ENCODE results near the gene KLHDC8A. TPM values are rescaled to one million over a fixed set of nuclear protein-coding genes. Genes with fewer than 3 reads are reported as not detected.
A peak's percentile ranks its signal among the peaks of the same experiment; 100 is the strongest.

Gene KLHDC8A
- total and polyA plus RNA-seq, 2 of the 13 experiments (the other 11 are each of a cell fraction or from before 2014, with no cell fraction given) = not detected

DNA sequence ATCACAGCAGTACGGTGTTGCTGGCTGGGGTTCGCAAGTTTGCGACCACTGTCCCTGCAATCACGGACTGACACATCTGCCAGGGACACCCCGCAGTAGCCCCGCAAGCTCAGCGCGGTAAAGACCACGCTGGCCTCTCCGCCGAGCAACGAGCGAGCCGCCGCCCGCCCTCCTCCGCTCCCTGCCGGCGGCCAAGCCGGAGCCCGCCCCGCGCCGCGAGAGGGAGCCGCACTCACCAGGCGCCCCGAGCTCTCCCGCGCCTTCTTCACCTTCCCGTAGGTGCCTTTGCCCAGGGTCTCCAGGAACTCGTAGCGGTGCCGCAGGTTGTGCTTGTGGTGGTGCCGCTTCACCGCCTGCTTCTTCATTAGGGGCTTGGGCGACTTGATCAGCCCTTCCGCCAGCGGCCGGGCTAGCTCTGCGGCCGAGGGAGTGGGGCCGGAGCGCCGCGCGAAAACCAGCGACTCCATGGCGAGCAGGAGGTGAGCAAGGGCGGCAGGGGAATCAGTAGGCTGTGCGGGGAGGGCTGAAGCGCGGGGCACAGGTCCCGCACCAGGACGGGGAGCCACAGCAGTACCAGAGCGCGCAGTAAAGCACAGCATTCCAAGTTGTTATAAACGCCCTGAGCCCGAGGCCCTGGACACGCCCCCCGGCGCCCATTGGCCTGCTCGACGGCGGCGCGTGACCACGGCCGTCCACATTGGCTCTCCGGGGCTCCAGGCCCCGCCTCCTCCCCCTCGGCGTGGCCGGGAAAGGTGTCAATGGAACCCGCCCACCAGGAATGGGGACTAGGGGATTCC is 35.4 kb downstream of the KLHDC8A start, which contains the start of gene NUAK2 (continued):
- TF ChIP-seq, protein P1, sequence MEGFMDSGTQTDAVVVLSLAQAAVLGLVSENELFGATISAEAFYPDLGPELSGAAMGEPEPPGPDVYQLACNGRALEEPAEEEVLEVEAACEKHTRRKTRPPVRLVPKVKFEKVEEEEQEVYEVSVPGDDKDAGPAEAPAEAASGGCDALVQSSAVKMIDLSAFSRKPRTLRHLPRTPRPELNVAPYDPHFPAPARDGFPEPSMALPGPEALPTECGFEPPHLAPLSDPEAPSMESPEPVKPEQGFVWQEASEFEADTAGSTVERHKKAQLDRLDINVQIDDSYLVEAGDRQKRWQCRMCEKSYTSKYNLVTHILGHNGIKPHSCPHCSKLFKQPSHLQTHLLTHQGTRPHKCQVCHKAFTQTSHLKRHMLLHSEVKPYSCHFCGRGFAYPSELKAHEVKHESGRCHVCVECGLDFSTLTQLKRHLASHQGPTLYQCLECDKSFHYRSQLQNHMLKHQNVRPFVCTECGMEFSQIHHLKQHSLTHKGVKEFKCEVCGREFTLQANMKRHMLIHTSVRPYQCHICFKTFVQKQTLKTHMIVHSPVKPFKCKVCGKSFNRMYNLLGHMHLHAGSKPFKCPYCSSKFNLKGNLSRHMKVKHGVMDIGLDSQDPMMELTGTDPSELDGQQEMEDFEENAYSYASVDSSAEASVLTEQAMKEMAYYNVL (CRISPR knock-in tag; IDR thresholded peaks at IDR 0.05; ENCODE audit: borderline replicate concordance) = peak; percentile 41; the same call in 1 of the 2 replicates
- TF ChIP-seq ZNF883 (CRISPR knock-in tag; IDR thresholded peaks at IDR 0.05; ENCODE audit: not compliant biosample characterization) (peak; percentile 84), ZNF354B (CRISPR knock-in tag; IDR thresholded peaks at IDR 0.05) (no peak), TBX2 (CRISPR knock-in tag; IDR thresholded peaks at IDR 0.05; ENCODE audit: borderline replicate concordance) (peak; percentile 82), ADNP (CRISPR knock-in tag; IDR thresholded peaks at IDR 0.05) (peak; percentile 34; the same call in 1 of the 2 replicates), RNF2 (conservative IDR thresholded peaks at IDR 0.05; ENCODE audit: low read depth) (peak; percentile 82; the same call in 1 of the 2 replicates), ZNF746 (CRISPR knock-in tag; IDR thresholded peaks at IDR 0.05) (peak; percentile 28; the same call in 1 of the 2 replicates), PHF20 (CRISPR knock-in tag; IDR thresholded peaks at IDR 0.05) (no peak), GPN1 (CRISPR knock-in tag; IDR thresholded peaks at IDR 0.05; ENCODE audit: borderline replicate concordance) (no peak), KMT2B (CRISPR knock-in tag; IDR thresholded peaks at IDR 0.05) (peak; percentile 23; the same call in 1 of the 2 replicates)
- TF ChIP-seq, protein P2, sequence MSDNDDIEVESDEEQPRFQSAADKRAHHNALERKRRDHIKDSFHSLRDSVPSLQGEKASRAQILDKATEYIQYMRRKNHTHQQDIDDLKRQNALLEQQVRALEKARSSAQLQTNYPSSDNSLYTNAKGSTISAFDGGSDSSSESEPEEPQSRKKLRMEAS (IDR thresholded peaks at IDR 0.05) = peak; percentile 72
- TF ChIP-seq, protein P3, sequence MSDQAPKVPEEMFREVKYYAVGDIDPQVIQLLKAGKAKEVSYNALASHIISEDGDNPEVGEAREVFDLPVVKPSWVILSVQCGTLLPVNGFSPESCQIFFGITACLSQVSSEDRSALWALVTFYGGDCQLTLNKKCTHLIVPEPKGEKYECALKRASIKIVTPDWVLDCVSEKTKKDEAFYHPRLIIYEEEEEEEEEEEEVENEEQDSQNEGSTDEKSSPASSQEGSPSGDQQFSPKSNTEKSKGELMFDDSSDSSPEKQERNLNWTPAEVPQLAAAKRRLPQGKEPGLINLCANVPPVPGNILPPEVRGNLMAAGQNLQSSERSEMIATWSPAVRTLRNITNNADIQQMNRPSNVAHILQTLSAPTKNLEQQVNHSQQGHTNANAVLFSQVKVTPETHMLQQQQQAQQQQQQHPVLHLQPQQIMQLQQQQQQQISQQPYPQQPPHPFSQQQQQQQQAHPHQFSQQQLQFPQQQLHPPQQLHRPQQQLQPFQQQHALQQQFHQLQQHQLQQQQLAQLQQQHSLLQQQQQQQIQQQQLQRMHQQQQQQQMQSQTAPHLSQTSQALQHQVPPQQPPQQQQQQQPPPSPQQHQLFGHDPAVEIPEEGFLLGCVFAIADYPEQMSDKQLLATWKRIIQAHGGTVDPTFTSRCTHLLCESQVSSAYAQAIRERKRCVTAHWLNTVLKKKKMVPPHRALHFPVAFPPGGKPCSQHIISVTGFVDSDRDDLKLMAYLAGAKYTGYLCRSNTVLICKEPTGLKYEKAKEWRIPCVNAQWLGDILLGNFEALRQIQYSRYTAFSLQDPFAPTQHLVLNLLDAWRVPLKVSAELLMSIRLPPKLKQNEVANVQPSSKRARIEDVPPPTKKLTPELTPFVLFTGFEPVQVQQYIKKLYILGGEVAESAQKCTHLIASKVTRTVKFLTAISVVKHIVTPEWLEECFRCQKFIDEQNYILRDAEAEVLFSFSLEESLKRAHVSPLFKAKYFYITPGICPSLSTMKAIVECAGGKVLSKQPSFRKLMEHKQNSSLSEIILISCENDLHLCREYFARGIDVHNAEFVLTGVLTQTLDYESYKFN (CRISPR knock-in tag; conservative IDR thresholded peaks at IDR 0.05) = 0 out of 2 replicates have a peak, but pooled peaks have one; percentile 11
- TF ChIP-seq, protein P4, sequence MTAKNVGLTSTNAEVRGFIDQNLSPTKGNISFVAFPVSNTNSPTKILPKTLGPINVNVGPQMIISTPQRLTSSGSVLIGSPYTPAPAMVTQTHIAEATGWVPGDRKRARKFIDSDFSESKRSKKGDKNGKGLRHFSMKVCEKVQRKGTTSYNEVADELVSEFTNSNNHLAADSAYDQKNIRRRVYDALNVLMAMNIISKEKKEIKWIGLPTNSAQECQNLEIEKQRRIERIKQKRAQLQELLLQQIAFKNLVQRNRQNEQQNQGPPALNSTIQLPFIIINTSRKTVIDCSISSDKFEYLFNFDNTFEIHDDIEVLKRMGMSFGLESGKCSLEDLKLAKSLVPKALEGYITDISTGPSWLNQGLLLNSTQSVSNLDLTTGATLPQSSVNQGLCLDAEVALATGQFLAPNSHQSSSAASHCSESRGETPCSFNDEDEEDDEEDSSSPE (CRISPR knock-in tag; IDR thresholded peaks at IDR 0.05) = peak; percentile 49
- TF ChIP-seq, protein P5, sequence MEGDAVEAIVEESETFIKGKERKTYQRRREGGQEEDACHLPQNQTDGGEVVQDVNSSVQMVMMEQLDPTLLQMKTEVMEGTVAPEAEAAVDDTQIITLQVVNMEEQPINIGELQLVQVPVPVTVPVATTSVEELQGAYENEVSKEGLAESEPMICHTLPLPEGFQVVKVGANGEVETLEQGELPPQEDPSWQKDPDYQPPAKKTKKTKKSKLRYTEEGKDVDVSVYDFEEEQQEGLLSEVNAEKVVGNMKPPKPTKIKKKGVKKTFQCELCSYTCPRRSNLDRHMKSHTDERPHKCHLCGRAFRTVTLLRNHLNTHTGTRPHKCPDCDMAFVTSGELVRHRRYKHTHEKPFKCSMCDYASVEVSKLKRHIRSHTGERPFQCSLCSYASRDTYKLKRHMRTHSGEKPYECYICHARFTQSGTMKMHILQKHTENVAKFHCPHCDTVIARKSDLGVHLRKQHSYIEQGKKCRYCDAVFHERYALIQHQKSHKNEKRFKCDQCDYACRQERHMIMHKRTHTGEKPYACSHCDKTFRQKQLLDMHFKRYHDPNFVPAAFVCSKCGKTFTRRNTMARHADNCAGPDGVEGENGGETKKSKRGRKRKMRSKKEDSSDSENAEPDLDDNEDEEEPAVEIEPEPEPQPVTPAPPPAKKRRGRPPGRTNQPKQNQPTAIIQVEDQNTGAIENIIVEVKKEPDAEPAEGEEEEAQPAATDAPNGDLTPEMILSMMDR (CRISPR knock-in tag; IDR thresholded peaks at IDR 0.05) = peak; percentile 57
- TF ChIP-seq, protein P6, sequence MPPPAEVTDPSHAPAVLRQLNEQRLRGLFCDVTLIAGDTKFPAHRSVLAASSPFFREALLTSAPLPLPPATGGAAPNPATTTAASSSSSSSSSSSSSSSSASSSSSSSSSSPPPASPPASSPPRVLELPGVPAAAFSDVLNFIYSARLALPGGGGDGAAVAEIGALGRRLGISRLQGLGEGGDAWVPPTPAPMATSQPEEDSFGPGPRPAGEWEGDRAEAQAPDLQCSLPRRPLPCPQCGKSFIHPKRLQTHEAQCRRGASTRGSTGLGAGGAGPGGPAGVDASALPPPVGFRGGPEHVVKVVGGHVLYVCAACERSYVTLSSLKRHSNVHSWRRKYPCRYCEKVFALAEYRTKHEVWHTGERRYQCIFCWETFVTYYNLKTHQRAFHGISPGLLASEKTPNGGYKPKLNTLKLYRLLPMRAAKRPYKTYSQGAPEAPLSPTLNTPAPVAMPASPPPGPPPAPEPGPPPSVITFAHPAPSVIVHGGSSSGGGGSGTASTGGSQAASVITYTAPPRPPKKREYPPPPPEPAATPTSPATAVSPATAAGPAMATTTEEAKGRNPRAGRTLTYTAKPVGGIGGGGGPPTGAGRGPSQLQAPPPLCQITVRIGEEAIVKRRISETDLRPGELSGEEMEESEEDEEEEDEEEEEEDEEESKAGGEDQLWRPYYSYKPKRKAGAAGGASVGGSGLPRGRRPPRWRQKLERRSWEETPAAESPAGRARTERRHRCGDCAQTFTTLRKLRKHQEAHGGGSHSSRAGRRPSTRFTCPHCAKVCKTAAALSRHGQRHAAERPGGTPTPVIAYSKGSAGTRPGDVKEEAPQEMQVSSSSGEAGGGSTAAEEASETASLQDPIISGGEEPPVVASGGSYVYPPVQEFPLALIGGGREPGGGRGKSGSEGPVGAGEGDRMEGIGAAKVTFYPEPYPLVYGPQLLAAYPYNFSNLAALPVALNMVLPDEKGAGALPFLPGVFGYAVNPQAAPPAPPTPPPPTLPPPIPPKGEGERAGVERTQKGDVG (CRISPR knock-in tag; IDR thresholded peaks at IDR 0.05; ENCODE audit: borderline replicate concordance) = peak; percentile 71; the same call in 1 of the 2 replicates

All from HepG2 (cell line).